Hepatocyte (in vitro differentiated cells): Measurements from ENCODE around the gene NUAK1. TPM values are rescaled to one million over a fixed set of nuclear protein-coding genes. Genes with fewer than 3 reads are reported as not detected.

Experiments used
- DNase-seq: peaks from one replicate; pipeline ENCODE4 v3.0.0-alpha.2; 2016; ENCODE audit warnings: low spot score
- H2AFZ ChIP-seq: fragments of 200-600 bp; sonication (generic); 2 replicates; pipeline ENCODE4 v1.6.0; 2016; ENCODE audit warnings: antibody characterized with exemption, mild to moderate bottlenecking
- H3K27ac ChIP-seq: fragments of 200-600 bp; sonication (generic); 2 replicates; pipeline ENCODE4 v1.5.1; 2016; ENCODE audit warnings: mild to moderate bottlenecking
- H3K27me3 ChIP-seq: fragments of 200-600 bp; sonication (generic); 2 replicates; pipeline ENCODE4 v1.6.1; 2016
- H3K36me3 ChIP-seq: fragments of 200-600 bp; sonication (generic); replicated peaks from 2 replicates; pipeline ENCODE4 v1.5.1; 2016; ENCODE audit warnings: low read depth; ENCODE audit not compliant: insufficient read depth
- H3K4me1 ChIP-seq: fragments of 200-600 bp; sonication (generic); 2 replicates; pipeline ENCODE4 v1.5.1; 2016; ENCODE audit warnings: mild to moderate bottlenecking, moderate library complexity; ENCODE audit not compliant: insufficient read depth
- H3K4me2 ChIP-seq: fragments of 200-600 bp; sonication (generic); 2 replicates; pipeline ENCODE4 v1.6.0; 2016
- H3K4me3 ChIP-seq: fragments of 200-600 bp; sonication (generic); 2 replicates; pipeline ENCODE4 v1.5.1; 2016; ENCODE audit warnings: mild to moderate bottlenecking
- H3K79me2 ChIP-seq: fragments of 200-600 bp; sonication (generic); 2 replicates; pipeline ENCODE4 v1.6.0; 2017; ENCODE audit warnings: mild to moderate bottlenecking
- H3K9me2 ChIP-seq: fragments of 200-600 bp; sonication (generic); replicated peaks from 2 replicates; pipeline ENCODE4 v1.6.0; 2017; ENCODE audit warnings: mild to moderate bottlenecking; ENCODE audit not compliant: insufficient read depth
- H3K9me3 ChIP-seq: fragments of 200-600 bp; sonication (generic); 2 replicates; pipeline ENCODE4 v1.5.1; 2016; ENCODE audit warnings: low read depth, mild to moderate bottlenecking
- H4K20me1 ChIP-seq: fragments of 200-600 bp; sonication (generic); 2 replicates; pipeline ENCODE4 v1.6.0; 2016; ENCODE audit warnings: mild to moderate bottlenecking; ENCODE audit not compliant: insufficient read depth, poor library complexity, severe bottlenecking
- EZH2 ChIP-seq: fragments of 200-600 bp; sonication (generic); IDR thresholded peaks from 2 replicates; pipeline ENCODE4 v1.6.1; 2016; ENCODE audit warnings: antibody characterized with exemption, mild to moderate bottlenecking, borderline replicate concordance
- EZH2phosphoT487 ChIP-seq: fragments of 200-600 bp; sonication (generic); IDR thresholded peaks from one replicate; pipeline ENCODE4 v1.6.1; 2018; ENCODE audit warnings: antibody characterized with exemption, mild to moderate bottlenecking, low read depth, moderate library complexity; ENCODE audit not compliant: unreplicated experiment, severe bottlenecking
- WGBS: methylation state at CpG from one replicate; pipeline ENCODE4 v1.1.6; 2016; ENCODE audit warnings: low lambda C conversion rate; ENCODE audit errors: missing lambda C conversion rate; 5-methylcytosine and 5-hydroxymethylcytosine counted together
- polyA plus RNA-seq: library from polyadenylated mRNA; unstranded; fragments of >200 nt; fragmentation: Nextera tagmentation; extraction: Ambion mirVana; gene quantifications from 2 replicates; pipeline ENCODE4 v1.2.1, GENCODE V29; 2016
- total RNA-seq: library from RNA; depleted of rRNA; stranded (reverse); fragments of >200 nt; gene quantifications from 2 replicates; pipeline ENCODE4 v1.2.3, GENCODE V29; 2014
- TF ChIP-seq, protein P1 (sequence below): fragments of 200-600 bp; sonication (generic); IDR thresholded peaks from 2 replicates; pipeline ENCODE4 v1.5.1; 2016; ENCODE audit warnings: antibody characterized with exemption, mild to moderate bottlenecking; ENCODE audit not compliant: poor library complexity

Gene NUAK1
- 5.3 and 13.0 TPM in 2 replicates for total RNA-seq
- polyA plus RNA-seq, result 2.5 and 3.5 TPM in 2 replicates

DNA sequence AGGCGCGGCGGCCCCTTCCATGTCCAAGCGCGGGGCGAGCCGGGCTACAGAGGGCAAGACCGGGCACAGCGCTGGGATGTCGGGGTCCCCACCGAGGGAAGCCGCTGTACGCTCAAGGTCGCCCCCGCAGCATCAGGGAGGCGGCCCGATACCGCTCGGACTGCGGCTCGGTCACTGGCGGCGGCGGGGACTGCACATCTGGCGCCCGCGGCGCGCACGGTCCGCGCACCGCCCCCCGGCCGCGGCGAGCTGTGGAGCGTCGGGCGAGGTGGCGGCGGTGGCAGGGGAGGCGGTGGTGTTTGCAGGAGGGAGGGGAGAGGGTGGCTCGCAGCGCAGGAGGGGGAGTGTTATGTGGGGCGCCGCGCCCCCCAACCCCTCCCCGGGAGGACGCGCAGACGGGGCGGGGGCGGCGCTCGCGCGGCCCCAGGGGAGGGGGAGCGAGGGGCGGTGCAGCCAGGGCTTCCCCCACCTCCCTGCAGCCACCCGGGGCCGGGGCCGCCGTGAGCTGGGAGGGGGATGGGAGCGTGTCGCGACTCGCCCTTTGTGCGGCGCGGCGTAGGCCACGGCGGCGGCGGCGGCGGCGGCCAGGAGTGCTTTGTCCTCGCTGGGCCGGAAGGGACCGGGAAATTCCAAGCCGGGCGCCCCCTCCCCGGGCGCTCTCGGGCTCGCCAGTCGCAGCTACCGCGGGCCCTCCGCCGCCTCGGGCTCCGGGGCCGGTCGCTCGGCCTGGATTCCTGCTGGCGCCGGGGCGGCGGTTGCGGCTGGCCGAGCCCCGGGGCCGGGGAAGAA is at the start of gene NUAK1:
NUAK1 (minus strand) TSS at position 322 of the 789 bp plus-strand sequence; CDS start at position 21, 301 bp downstream.
- TF ChIP-seq EZH2 (no peak), EZH2phosphoT487 (no peak)
- TF ChIP-seq, protein P1, sequence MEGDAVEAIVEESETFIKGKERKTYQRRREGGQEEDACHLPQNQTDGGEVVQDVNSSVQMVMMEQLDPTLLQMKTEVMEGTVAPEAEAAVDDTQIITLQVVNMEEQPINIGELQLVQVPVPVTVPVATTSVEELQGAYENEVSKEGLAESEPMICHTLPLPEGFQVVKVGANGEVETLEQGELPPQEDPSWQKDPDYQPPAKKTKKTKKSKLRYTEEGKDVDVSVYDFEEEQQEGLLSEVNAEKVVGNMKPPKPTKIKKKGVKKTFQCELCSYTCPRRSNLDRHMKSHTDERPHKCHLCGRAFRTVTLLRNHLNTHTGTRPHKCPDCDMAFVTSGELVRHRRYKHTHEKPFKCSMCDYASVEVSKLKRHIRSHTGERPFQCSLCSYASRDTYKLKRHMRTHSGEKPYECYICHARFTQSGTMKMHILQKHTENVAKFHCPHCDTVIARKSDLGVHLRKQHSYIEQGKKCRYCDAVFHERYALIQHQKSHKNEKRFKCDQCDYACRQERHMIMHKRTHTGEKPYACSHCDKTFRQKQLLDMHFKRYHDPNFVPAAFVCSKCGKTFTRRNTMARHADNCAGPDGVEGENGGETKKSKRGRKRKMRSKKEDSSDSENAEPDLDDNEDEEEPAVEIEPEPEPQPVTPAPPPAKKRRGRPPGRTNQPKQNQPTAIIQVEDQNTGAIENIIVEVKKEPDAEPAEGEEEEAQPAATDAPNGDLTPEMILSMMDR, result no peak
- H3K4me2 ChIP-seq, result peak within 1 kb of the TSS; percentile 95
- peak within 1 kb of the TSS; percentile 85 for H3K4me3 ChIP-seq
- no peaks in the 10 kb centered on the region for H3K36me3 ChIP-seq
- peak within 1 kb of the TSS; percentile 98 for H3K27ac ChIP-seq
- peak within 1 kb of the TSS; percentile 73 for H2AFZ ChIP-seq
- no peaks in the 10 kb centered on the region for H3K9me3 ChIP-seq
- DNase-seq, result peak; percentile 86
- no peaks in the 10 kb centered on the region for H3K9me2 ChIP-seq
- H4K20me1 ChIP-seq, result peaks cover 10% of the 10 kb centered on the region
- no peaks in the 10 kb centered on the region for H3K27me3 ChIP-seq
- H3K79me2 ChIP-seq, result peaks cover 82% of the 10 kb centered on the region
- peaks cover 29% of the 10 kb centered on the region for H3K4me1 ChIP-seq
- 4% methylated on average over 19 of the region's 106 CpGs for WGBS

DNA sequence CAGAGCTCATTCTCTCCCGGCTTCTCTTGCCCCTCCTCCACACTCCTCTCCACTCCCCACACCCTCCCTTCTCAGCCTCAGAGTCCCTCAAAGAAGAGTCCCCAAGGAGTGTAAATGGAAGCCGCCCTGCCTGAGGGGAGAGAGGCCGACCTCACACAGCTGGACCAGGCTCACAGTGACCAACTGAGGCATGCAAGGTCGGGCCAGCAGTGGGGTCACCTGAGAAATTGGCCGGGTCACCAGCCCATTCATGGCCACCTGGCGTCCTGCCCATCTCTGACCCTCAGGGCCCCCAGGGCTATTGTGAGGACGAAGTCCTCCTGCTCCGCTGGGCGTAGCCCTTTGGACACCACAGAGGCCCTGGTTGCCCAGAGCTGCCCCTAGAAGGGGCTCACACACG is 49.5 kb upstream of the NUAK1 start:
- no peak for DNase-seq
- TF ChIP-seq EZH2phosphoT487, result no peak
- TF ChIP-seq, protein P1, result no peak
- TF ChIP-seq EZH2, result no peak
- WGBS, result 79% methylated on average over 10 of the region's 10 CpGs
- no peak overlapping the region for H3K4me2 ChIP-seq
- no peaks in the 10 kb centered on the region for H3K27me3 ChIP-seq
- H3K36me3 ChIP-seq, result no peaks in the 10 kb centered on the region
- H3K9me2 ChIP-seq, result no peaks in the 10 kb centered on the region
- H3K4me3 ChIP-seq, result no peak overlapping the region
- no peaks in the 10 kb centered on the region for H4K20me1 ChIP-seq
- no peaks in the 10 kb centered on the region for H3K4me1 ChIP-seq
- no peak overlapping the region for H3K27ac ChIP-seq
- H3K79me2 ChIP-seq, result no peaks in the 10 kb centered on the region
- H3K9me3 ChIP-seq, result no peaks in the 10 kb centered on the region
- no peak overlapping the region for H2AFZ ChIP-seq

DNA sequence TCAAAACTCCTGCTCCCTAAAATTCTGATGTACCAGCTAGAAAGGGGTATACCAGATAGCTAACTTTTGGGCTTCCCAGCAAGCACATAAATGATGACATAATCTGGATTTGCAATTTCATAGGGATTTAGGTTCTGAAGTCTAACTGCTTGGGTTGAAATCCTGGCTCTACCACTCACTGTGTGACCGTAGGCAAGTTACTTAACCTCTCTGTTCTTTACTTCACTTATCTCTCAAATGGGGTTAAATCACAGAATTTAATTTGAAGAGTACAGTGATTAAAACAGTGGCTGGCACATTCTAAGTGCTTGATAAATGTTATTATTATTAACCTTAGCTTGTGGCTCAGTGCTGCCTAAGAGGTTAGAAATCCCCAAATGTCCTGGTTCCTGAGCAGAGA is 49.1 kb upstream of the NUAK1 start:
- no peaks in the 10 kb centered on the region for H3K36me3 ChIP-seq
- no peak overlapping the region for H2AFZ ChIP-seq
- no peak overlapping the region for H3K27ac ChIP-seq
- WGBS, result 94% methylated on average over 1 of the region's 1 CpG
- H4K20me1 ChIP-seq, result no peaks in the 10 kb centered on the region
- no peaks in the 10 kb centered on the region for H3K79me2 ChIP-seq
- H3K27me3 ChIP-seq, result no peaks in the 10 kb centered on the region
- H3K9me3 ChIP-seq, result no peaks in the 10 kb centered on the region
- no peaks in the 10 kb centered on the region for H3K4me1 ChIP-seq
- H3K4me2 ChIP-seq, result no peak overlapping the region
- no peak for DNase-seq
- no peaks in the 10 kb centered on the region for H3K9me2 ChIP-seq
- H3K4me3 ChIP-seq, result no peak overlapping the region
- TF ChIP-seq EZH2phosphoT487, result no peak
- TF ChIP-seq, protein P1, result no peak
- TF ChIP-seq EZH2, result no peak
